NCI-H510A (cell line): ENCODE measurements around the gene SLFNL1.
A peak's percentile ranks its signal among the peaks of the same experiment; 100 is the strongest.

Experiments
- DNase-seq: peaks from one replicate; lab custom pipeline; 2025; lab: John Stamatoyannopoulos, UW

SLFNL1 gene

DNA sequence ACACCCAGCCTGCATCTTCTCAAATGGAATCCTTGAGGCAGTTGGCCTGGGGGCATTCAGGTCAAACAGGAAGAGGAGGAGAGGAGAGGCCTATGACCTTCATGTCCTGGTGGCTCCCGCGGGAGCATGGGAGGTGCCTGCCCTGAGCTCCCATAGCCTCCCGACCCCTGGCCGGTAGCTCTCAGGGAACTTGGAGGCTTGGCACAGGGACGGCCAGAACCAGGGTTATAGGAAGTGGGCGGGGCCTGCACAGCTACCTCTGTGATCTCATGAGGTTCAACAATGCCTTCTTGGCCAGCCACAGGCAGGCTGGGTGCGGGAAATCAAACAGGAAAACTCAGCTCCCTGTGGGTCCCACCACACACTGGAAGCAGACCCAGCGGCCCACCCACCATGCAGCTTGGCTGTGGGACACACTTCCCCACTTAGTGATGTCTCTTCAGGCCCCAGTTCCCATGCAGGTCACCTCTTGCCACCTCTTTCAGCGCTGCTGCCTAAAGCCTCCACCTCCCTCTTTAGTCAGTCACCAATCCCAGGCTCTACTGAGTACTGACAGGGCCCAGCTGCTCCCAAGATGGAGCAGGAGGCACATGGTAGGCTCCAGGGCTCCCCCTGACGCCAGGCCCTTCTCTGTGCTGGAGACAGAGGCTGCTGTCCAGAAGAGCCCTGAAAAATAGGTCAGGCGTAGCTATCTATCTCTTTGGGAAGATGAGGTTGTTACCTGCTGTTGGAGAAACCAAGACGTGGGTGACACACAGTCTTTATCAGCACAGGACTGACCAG lies at the start of gene SLFNL1:
Gene SLFNL1 (minus strand): TSS at position 200 of the 783 bp plus-strand sequence. CDS start 1,065 bp downstream, outside the sequence.
- DNase-seq = peak; percentile 53

DNA sequence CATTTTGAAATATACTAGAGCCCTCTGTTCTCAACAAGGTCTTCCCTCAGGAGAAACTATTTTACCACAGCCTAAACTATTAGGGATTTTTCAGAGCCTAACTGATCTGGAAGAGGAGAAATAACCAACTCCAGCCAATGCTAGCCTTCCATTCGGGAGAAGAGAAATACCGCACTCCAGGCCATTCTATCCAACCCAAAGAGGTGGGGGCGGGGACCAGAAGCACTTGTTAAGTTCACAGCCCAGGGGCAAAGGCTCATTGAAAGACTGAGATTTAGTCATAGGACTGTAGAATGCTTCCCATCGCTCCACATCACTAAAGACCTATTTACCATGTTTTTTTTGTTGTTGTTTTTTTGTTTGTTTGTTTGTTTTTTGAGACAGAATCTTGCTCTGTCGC lies 35.4 kb upstream of the SLFNL1 start:
- DNase-seq = no peak

DNA sequence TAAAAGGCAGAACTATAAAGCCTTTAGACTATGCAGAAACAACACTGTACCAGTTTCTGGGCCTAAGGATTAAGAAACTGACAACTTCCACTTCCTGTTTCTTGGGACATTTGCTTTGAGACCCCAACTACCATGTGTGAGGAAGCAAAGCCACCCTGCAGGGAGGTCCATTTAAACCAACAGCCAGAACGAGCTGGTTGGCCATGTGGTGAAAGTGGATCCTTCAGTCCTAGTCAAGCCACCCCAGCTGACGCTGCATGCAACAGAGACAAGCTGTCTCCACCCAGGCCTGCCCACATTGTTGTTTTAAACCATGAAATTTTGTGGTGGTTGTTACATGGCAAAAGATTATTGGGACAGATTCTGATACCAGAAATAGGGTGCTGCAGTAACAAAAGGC lies 31.8 kb upstream of the SLFNL1 start:
- no peak for DNase-seq

DNA sequence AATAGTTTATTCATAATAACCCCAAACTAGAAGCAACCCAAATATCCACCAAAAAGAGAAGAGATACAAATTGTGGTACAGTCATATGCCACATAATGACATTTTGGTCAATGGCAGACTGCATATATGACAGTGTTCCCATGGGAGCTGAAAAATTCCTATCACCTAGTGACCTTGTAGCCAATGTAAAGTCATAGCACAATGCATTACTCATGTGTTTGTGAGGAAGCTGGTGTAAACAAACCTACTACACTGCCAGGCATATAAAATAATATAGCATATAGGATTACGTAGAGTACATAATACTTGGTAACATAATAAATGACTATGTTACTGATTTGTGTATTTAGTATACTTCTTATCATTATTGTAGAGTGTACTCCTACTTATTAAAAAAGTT lies 29.5 kb upstream of the SLFNL1 start:
- DNase-seq = no peak

DNA sequence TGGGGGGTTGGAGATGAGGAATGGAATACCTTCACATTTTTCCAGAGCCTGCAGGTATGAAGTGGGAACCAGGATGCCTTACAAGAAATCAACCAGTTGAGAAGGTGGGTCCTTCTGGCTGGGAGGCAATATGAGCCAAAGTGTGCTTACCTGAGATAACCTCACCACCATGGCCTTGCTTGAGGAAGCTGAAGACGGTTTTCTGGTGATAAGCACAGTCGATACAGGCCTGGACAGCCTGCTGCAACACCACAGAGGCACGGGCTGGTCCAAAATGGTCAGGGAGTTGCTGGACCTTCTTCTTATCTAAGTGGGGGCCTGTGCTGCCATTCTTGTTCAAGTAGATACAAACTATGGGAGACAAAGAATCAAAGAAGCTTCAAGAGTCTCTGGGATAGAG lies 27.0 kb upstream of the SLFNL1 start:
- DNase-seq = no peak

DNA sequence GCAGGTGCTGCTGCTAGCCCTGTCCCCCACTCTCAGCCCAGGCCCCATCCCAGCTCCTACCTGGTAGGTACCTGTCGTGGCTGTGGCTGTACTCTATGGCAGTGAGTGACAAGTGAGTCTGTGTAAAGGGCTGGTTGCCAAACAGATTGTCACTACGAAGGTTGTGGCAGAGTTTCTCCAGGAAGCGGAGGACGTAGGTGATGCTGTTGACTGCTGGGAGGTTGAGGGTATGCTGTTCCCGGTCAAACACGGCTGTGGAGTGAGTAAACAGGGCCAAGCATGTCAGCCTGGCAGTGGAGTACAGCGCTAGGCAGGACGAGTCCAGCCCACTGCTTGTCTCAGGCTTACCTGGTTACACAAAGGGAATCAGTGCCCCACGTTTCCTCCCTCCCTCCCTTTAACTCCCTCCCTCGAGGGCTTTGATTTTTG lies 24.8 kb upstream of the SLFNL1 start:
- DNase-seq = peak; percentile 30

DNA sequence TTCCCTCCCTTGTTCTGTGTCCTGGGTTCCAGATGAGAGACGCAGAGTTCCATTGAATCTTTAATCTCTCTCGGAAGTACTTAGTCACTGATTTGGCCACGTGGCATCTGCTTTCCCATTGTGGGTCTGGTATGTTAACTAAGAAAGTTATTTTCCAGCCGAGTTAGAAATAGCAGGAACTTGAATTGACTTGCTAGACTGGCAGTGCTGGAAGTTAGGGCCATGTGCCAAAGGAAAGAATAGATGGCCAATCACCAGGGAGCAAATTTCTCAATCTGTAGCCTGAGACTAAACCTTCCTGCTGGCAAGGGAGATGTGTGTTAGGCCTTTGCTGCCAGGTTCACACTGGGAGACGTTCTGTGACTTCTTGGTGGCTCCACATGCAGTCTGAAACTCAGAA lies 24.2 kb upstream of the SLFNL1 start:
- no peak for DNase-seq

DNA sequence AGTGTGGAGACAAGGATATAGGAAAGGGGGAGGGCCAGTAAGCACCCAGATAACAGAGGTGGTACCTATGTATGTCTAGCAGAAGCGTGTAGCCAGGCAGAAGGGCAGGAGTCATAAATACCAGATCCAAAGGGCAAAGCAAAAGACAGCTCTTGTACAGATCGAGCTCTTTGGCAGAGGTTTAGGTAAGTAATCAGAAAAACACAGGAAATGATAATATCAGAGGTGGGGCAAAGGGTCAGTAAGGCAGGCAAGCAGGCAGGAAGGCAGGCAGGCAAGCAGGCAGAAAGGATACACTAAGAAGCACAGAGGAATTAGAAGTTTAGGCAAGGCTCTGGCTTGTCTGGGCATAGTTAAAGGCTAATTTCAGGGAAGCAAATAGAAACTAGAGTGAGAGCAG lies 22.7 kb upstream of the SLFNL1 start:
- DNase-seq = no peak

DNA sequence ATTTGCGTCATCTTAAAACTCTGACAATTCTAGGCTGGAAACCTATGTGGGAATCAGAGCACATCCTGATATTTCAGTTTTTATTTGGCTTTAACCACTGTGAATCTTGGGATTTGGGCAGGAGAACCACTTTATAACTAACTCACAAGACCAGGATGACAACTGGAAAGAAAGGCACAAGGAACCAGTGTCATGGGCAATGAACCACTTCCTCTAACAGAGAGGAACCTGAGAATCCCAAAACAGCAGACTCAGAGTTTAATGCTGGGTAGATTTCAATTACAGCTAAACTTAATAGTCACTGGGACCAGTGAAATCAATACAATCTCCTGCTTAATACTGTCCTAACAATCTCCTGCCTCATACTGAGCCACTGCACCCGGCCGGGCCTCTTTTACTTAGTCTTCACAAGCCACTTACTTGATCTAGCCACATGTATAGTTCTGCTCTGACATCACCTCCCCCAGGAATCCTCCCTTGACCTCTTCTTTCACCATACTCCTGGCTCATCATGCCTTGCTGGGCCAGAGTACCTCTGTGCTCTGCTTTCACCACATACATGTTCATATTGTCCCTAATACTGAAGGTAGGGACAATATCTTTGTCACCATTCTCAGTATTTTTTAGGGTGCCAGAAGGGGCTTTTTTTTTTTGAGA lies 20.2 kb upstream of the SLFNL1 start:
- DNase-seq = no peak

DNA sequence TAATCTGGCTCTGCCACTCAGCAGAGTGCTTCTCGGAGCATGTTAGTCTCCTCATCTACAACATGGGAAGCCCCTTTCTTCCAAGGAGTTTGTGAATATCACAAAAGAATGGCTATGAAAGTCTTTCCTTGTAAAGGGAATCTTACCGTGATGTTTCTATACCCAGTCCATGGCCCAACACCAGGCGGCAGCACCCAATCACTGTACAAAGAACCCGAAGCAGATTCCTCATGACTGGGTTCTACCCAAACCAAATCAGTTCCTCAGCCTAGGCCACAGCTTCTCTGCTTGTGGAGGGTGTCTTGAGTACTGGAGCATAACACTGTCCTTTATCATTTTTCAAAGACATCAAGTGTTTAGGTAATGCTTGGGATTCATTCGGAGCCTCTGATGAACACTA lies 16.6 kb upstream of the SLFNL1 start:
- DNase-seq = no peak

DNA sequence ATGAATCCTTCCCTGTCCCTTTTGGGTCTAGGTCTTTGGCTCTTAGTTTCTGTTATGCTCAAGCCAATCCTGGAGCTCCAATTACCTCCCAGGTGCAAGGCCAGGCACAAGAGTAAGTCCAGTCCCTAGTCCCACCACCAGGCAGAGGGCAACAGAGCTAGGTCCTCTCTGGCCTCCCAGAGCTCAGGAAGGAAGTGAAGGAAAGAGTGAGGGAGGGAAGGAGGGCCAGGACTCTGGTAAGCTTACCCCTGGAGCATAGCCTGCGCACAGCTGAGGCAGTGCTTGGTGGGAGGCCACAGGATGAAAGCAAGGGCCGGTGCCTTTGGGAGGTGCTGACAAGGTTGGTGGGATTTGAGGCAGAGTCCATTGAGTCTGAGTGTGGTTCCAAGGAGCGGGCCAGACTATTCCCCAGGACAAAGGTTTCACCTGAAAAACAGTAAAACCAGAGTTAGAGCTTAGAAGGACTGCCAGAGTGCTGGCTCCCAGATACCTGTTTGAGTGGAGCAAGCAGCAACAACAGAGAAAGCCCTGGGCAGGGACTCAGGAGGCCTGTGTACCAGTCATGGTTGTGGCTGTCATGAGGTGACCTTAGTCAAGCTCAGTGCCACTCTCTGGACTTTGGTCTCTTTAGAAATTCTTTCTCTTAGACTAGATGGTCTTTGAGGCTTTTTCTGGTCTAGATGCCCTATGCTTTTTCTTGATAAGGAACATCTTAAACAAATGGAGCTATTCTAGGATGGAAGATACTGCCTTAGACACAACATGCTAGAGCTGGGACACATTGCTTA lies 15.8 kb upstream of the SLFNL1 start:
- no peak for DNase-seq

DNA sequence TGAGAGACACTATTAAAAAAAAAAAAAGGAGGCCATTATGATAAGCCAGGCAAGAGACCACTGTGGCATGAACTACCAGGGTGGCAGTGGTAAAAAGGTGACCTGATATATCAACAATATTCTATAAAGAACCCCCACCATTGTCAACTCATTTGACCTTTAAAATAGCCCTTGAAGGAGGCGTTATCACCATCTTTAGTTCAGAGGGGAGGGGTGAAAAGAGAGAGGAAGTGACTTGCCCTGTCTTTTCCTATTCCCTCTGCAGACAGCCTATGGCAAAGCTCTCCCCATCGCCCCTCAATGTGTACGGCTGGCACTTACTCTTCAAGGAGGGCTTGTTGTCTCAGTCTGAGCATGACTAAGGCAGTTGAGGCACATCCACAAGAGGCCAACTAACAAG lies 11.7 kb upstream of the SLFNL1 start:
- DNase-seq = no peak

DNA sequence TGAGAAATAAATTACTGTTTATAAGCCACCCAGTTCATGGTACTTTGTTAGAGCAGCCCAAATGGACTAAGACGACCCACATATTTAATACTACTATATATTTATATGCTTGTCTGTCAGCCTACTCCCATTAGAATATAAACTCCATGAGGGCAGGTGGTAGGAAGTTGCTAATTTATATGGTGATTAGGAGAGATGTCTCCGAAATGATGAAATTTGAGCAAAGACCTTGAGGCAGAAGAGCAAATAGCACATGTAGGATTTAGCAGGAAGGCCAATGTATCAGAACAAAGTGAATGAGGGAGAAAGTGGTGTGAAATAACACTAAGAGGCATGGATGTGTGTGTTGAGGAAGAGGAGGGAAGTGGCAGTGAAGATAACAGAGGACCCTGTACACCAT lies 10.6 kb upstream of the SLFNL1 start:
- DNase-seq = no peak

DNA sequence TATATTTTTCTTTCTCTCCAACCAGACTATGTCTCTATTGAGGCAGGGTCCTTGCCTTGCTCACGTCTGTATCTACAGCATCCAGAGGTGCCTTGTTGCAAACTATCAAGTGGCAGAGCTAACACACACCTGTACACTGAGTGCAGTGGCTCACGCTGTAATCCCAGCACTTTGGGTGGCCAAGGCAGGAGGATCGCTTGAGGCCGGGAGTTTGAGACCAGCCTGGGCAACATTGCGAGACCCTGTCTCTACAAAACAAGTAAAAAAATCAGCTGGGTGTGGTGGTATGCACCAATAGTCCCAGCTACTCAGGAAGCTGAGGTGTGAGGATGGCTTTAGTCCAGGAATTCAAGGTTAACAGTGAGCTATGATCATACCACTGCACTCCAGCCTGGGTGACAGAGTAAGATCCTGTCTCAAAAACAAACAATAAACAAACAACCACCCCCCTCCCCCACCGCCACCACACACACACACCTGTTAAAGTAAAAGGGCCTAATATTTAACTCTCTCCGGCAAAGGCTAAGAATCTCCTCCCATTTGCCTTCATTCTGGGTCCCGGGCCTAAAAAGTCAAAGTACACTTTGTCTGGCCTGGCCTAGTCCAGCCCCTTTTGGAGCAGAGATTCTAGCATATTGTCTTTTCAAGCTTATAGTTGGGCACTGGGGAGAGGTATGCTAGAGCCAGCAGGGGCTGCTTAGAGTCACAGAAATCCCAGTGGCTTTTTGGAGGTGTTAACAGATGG lies 9.5 kb upstream of the SLFNL1 start:
- DNase-seq = no peak

DNA sequence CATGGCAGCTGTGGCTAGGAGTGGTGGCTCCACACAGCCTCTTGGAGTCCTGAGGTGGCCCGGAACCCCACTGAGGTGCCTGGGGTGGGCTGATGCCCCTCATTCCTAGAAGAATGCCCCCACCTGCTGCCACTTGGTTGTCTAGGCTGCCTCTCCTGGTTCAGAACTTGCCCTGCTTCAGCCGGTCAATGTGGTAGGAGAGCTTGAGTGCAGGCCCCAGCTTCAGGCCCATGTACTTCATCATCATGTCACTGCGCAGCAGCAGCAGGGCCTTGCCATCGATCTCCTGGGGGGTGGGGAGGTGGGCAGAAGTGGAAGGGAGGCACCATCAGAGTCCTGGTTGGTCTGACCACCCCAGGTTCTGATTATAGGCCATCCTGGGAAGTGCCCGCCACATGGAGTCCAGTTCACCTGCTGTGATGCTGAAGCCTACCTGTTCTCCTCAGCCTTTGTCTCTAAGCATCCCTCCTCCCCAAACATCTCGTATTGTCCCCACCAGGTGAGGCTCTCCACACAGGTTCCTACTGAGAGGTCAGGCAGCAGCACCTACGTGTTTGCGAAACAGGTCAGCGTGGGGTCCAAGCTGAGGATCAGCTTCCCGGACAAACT lies 6.6 kb upstream of the SLFNL1 start:
- no peak for DNase-seq

DNA sequence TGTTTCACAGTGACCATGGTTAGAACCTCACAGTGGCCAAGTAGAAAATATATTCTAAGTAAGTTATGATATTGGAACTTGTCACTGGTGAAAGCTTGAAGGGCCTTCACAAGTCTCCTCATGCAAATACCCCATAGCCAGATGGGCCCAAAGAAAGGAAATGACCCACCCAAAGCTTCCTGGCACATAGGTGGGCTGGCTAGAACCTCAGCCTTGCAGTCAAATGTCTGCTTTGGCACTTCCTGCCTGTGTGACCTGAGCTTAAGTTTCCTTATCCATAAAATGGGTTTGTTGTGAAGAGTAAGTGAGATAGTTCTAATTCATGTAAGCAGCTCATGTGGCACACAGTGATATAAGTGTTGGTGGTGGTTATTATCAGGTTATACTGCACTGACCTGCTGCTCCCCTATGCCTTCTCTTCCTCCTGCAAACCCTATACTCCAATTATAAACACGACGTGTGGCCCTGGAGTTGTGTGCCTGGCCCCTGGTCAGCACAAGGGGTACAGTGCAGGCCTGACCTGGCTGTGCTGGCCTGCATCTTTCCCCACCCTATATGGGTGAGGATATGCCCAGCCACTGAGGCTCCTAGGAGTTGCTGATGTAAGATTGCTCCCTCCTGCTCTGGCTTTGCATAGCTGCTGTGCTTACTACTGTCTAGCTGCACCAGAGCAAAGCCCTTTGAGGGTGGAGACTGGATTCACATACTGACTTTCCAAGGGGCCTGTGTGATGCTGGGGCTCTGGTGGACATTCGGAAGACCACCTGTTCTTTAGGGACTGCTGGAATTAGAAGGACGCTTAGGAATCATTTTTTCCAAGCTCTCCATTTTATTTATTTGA lies 4.7 kb upstream of the SLFNL1 start:
- no peak for DNase-seq

DNA sequence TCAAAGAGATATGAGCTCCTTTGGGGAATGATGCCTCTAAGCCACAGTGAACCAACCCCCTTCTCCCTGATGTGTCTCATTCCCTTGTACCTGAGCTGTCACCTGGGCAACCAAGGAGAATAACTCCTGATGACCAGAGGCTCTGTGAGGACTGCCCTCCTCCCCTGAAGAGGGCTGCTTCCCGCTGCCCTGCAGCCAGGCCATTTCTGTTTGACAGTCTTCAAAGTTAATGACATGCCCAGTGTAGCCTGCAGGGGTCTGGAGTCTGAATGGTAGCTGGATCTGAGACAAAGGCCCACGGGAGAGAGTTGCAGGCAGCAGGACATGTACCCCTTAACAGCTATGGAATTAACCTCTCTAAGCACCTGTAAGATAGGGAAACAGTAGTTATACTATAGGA lies 3.4 kb upstream of the SLFNL1 start:
- DNase-seq = no peak

DNA sequence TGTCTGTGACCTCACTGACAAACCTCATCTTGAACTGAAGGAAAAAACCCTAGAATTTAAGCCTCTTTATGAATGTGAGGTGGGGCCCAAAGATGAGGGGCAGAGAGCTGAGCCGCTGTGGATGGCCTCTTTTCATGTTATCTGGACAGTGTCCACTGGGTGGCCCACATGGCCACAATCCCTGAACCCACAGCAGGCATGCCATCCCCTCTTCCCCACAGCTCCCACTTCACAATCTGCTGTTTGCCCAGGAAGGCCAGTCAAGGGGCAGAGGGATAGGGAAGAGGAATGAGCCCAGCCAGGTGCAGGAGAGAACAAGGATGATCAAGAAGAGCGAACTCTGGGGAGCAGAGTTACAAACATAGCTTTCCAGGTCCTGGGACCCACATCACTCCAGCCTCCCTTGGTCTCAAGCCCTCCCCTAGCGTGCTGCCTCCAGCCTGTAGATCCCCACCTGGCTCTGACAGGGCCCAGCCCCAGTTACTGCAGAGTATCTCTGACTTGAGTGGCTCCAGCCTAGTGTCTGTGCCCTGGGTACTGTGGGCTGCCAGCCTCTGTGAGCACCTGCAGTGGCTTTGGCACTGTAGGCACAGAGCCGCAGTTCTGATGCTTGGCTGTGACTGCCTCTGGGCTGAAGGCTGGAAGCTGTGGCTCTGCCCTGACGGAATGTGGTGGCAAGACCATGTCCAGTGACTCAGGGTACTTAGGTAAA lies 1.9 kb upstream of the SLFNL1 start:
- no peak for DNase-seq

DNA sequence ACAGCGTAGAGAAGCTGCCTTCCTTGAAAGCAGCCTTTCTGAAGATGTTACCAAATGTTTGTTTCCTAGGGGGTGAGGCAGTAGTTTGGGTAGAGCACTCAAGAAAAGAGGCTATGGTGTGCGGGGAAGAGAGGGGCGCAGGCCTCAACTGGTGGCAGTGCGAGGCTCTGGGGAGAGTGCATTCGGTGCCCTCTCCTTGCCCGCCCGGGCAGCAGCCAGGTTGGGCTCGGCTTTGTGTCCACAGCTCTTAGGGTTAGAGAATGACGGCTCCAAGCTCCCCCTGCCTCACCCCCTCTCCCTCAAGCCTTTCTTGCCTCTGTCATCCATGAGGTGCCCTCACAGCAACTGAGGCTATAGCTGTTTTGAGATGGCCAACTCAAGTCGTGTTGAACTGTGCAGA lies 899 bp upstream of the SLFNL1 start:
- DNase-seq = no peak

DNA sequence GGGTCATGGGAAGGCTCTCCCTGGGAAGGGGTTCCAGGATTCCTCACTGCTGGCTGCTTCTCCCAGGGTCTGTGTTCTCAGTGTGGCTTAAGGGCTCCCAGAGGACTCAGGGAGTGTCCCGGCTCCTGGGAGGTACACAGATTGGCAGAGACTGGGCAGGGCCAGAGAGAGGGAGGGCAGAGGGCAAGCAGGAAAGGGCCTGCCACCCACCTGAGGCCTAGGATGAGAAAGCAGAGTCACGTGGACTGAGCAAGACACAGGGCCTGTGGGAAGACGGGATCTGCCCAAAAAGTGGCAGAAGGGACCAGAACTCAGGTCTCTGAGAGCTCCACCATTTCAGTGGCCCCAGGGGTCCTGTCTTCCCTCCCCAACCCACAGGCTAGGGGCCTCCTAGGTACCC lies 871 bp downstream of the SLFNL1 start:
- no peak for DNase-seq
